Fibroblast of mammary gland (primary cell): ENCODE data around the gene THBS2.

Experiments
- DNase-seq: peaks from one replicate; pipeline ENCODE4 v3.0.0-alpha.2; 2010; ENCODE audit warnings: low read depth
- H3K4me3 ChIP-seq: 2 replicates; pipeline ENCODE4 v1.5.1; 2011; ENCODE audit warnings: low read depth, mild to moderate bottlenecking, low read length, moderate library complexity; ENCODE audit not compliant: control insufficient read depth
- TF ChIP-seq, protein P1 (sequence below): conservative IDR thresholded peaks from 2 replicates; pipeline ENCODE4 v1.5.1; 2011; ENCODE audit warnings: low read depth, low read length, inconsistent platforms; ENCODE audit not compliant: control insufficient read depth, insufficient read depth

The THBS2 gene

GRCh38 chr6:169235286-169235685 is 18.4 kb downstream of the THBS2 start:
- H3K4me3 ChIP-seq = no peak overlapping the region
- no peak for DNase-seq
- TF ChIP-seq, protein P1, sequence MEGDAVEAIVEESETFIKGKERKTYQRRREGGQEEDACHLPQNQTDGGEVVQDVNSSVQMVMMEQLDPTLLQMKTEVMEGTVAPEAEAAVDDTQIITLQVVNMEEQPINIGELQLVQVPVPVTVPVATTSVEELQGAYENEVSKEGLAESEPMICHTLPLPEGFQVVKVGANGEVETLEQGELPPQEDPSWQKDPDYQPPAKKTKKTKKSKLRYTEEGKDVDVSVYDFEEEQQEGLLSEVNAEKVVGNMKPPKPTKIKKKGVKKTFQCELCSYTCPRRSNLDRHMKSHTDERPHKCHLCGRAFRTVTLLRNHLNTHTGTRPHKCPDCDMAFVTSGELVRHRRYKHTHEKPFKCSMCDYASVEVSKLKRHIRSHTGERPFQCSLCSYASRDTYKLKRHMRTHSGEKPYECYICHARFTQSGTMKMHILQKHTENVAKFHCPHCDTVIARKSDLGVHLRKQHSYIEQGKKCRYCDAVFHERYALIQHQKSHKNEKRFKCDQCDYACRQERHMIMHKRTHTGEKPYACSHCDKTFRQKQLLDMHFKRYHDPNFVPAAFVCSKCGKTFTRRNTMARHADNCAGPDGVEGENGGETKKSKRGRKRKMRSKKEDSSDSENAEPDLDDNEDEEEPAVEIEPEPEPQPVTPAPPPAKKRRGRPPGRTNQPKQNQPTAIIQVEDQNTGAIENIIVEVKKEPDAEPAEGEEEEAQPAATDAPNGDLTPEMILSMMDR = no peak

DNA sequence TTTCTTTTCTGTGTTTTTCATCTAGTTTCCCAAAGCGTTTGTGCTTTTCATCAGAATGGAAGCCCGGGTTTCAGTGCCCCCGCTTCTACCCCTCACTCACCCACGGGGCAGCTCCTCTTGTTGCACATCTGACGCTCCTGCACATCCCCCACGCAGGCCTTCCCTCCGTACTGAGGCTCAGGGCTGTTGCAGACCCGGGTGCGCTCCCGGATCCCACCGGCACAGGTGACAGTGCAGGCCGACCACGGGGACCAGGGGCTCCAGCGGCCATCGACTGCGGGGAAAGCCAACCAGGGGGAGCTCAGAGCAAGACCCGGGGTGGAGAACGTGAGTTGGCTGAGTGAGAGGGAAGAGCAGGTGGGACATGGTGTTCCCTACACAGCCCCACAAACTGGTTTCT is 19.0 kb downstream of the THBS2 start:
- TF ChIP-seq, protein P1 = no peak
- no peak overlapping the region for H3K4me3 ChIP-seq
- no peak for DNase-seq

DNA sequence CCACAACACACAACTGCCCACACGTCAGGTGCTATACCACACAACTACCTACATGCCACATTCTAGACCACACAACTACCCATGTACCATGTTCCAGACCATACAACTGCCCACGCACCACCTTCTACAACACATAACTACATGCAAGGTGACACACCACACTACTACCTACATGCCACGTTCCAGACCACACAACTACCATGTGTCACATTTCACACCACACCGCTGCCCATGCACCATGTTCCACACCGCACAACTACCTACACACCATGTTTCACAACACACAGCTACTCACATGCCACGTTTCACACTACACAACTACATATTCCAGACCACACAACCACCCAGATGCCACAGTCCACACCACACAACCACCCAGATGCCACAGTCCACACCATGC is 19.8 kb downstream of the THBS2 start:
- DNase-seq = no peak
- TF ChIP-seq, protein P1 = no peak
- H3K4me3 ChIP-seq = no peak overlapping the region

- TF ChIP-seq, protein P1 = no peak
- DNase-seq = no peak
- H3K4me3 ChIP-seq = no peak overlapping the region
These were observed 20.5 kb downstream of the THBS2 start for GRCh38 chr6:169233181-169233580.

- no peak overlapping the region for H3K4me3 ChIP-seq
- TF ChIP-seq, protein P1 = no peak
These were observed 21.1 kb downstream of the THBS2 start for GRCh38 chr6:169232507-169232931.

GRCh38 chr6:169231790-169232506 is 21.7 kb downstream of the THBS2 start:
- TF ChIP-seq, protein P1 = no peak
- DNase-seq = no peak
- no peak overlapping the region for H3K4me3 ChIP-seq

More at GRCh38 chr6:169232507-169232931, 21.1 kb downstream of the THBS2 start:
- no peak for DNase-seq
